ENCODE measurements around the gene PALM2AKAP2. TPM values are rescaled to one million over a fixed set of nuclear protein-coding genes. Genes with fewer than 3 reads are reported as not detected.
A peak's percentile ranks its signal among the peaks of the same experiment; 100 is the strongest.
"Not testable (repeated sequence)": the region's sequence is repeated elsewhere in the genome, so short reads cannot be mapped to it uniquely, and the experiment has no call there.

Gene PALM2AKAP2
- total RNA-seq, 1 experiment from 2014 or later = 7.7 TPM

GRCh38 chr9:109805050-109805449 lies 25.1 kb downstream of the PALM2AKAP2 start:
- DNase-seq (ENCODE audit: low read depth) = no peak

GRCh38 chr9:109806506-109807115 lies 26.6 kb downstream of the PALM2AKAP2 start:
- DNase-seq (ENCODE audit: low read depth) = peak; percentile 59

GRCh38 chr9:109811876-109812275 lies 31.9 kb downstream of the PALM2AKAP2 start:
- no peak for DNase-seq (ENCODE audit: low read depth)

- DNase-seq (ENCODE audit: low read depth) = no peak
Observed at GRCh38 chr9:109812331-109812730, 32.3 kb downstream of the PALM2AKAP2 start.

GRCh38 chr9:109812818-109813281 lies 32.9 kb downstream of the PALM2AKAP2 start:
- peak; percentile 94 for DNase-seq (ENCODE audit: low read depth)

- DNase-seq (ENCODE audit: low read depth) = no peak
Observed at GRCh38 chr9:109813303-109813702, 33.3 kb downstream of the PALM2AKAP2 start.

GRCh38 chr9:109813829-109814228 lies 33.8 kb downstream of the PALM2AKAP2 start:
- no peak for DNase-seq (ENCODE audit: low read depth)

GRCh38 chr9:109815366-109815947 lies 35.5 kb downstream of the PALM2AKAP2 start:
- peak; percentile 85 for DNase-seq (ENCODE audit: low read depth)

GRCh38 chr9:109816490-109816889 lies 36.5 kb downstream of the PALM2AKAP2 start:
- peak; percentile 100 for DNase-seq (ENCODE audit: low read depth)

- peak; percentile 86 for DNase-seq (ENCODE audit: low read depth)
Observed at GRCh38 chr9:109817146-109817845, 37.3 kb downstream of the PALM2AKAP2 start.

GRCh38 chr9:109817846-109818472 lies 38.0 kb downstream of the PALM2AKAP2 start:
- DNase-seq (ENCODE audit: low read depth) = peak; percentile 97

- DNase-seq (ENCODE audit: low read depth) = peak; percentile 45
Observed at GRCh38 chr9:109821711-109822110, 41.7 kb downstream of the PALM2AKAP2 start.

- DNase-seq (ENCODE audit: low read depth) = not testable (repeated sequence)
Observed at GRCh38 chr9:109825383-109825782, 45.4 kb downstream of the PALM2AKAP2 start.

- no peak for DNase-seq (ENCODE audit: low read depth)
Observed at GRCh38 chr9:109826559-109826958, 46.6 kb downstream of the PALM2AKAP2 start.

GRCh38 chr9:109828254-109828653 lies 48.3 kb downstream of the PALM2AKAP2 start:
- no peak for DNase-seq (ENCODE audit: low read depth)

Measured in M059J (cell line).